ENCODE data around the gene HDLBP.
"Not testable (repeated sequence)": the region's sequence is repeated elsewhere in the genome, so short reads cannot be mapped to it uniquely, and the experiment has no call there.

The HDLBP gene

GRCh38 chr2:241304039-241304670, 11.3 kb downstream of the HDLBP start:
- DNase-seq, result no peak

- no peak for DNase-seq
Measured at GRCh38 chr2:241302759-241303651, 12.5 kb downstream of the HDLBP start.

- no peak for DNase-seq
Measured at GRCh38 chr2:241302083-241302482, 13.4 kb downstream of the HDLBP start.

GRCh38 chr2:241300000-241300399, 15.5 kb downstream of the HDLBP start:
- DNase-seq, result no peak

- DNase-seq, result no peak
Measured at GRCh38 chr2:241298673-241299072, 16.8 kb downstream of the HDLBP start.

GRCh38 chr2:241296767-241297166, 18.7 kb downstream of the HDLBP start:
- DNase-seq, result no peak

GRCh38 chr2:241295326-241296095, 20.0 kb downstream of the HDLBP start:
- no peak for DNase-seq

GRCh38 chr2:241293378-241293797, 22.1 kb downstream of the HDLBP start:
- not testable (repeated sequence) for DNase-seq

GRCh38 chr2:241291977-241292376, 23.5 kb downstream of the HDLBP start:
- DNase-seq, result no peak

GRCh38 chr2:241291153-241291552, 24.3 kb downstream of the HDLBP start:
- DNase-seq, result no peak

GRCh38 chr2:241289597-241289996, 25.9 kb downstream of the HDLBP start:
- no peak for DNase-seq

- no peak for DNase-seq
Measured at GRCh38 chr2:241289053-241289452, 26.4 kb downstream of the HDLBP start.

GRCh38 chr2:241288324-241288888, 27.1 kb downstream of the HDLBP start:
- DNase-seq, result no peak

- no peak for DNase-seq
Measured at GRCh38 chr2:241286348-241287090, 29.0 kb downstream of the HDLBP start.

- DNase-seq, result no peak
Measured at GRCh38 chr2:241285596-241285995, 29.9 kb downstream of the HDLBP start.

- DNase-seq, result no peak
Measured at GRCh38 chr2:241282555-241282954, 32.9 kb downstream of the HDLBP start.

- DNase-seq, result no peak
Measured at GRCh38 chr2:241280291-241280690, 35.2 kb downstream of the HDLBP start.

- no peak for DNase-seq
Measured at GRCh38 chr2:241279828-241280227, 35.6 kb downstream of the HDLBP start.

GRCh38 chr2:241279413-241279812, 36.1 kb downstream of the HDLBP start:
- DNase-seq, result no peak

- DNase-seq, result not testable (repeated sequence)
Measured at GRCh38 chr2:241278306-241278705, 37.2 kb downstream of the HDLBP start.

GRCh38 chr2:241275910-241276309, 39.6 kb downstream of the HDLBP start:
- DNase-seq, result no peak

- no peak for DNase-seq
Measured at GRCh38 chr2:241275504-241275903, 40.0 kb downstream of the HDLBP start.

All from NCI-H2171 treated with DMSO at 0.1 percent for 48 hours (cell line).